HFFc6 (cell line): ENCODE results near the gene PISD. TPM values are rescaled to one million over a fixed set of nuclear protein-coding genes. Genes with fewer than 3 reads are reported as not detected.

Experiments
- DNase-seq: peaks from one replicate; pipeline ENCODE4 v3.0.0-alpha.2; 2018
- H3K27ac Mint-ChIP-seq: 2 replicates; pipeline ENCODE4 v1.8.0; 2020; ENCODE audit warnings: mild to moderate bottlenecking, mixed read lengths
- H3K27me3 Mint-ChIP-seq: 2 replicates; pipeline ENCODE4 v1.8.0; 2021; ENCODE audit warnings: mild to moderate bottlenecking, moderate library complexity, mixed read lengths; ENCODE audit not compliant: insufficient read depth
- H3K36me3 Mint-ChIP-seq: 2 replicates; pipeline ENCODE4 v1.8.0; 2021; ENCODE audit warnings: low read depth, mixed read lengths
- H3K4me1 Mint-ChIP-seq: 2 replicates; pipeline ENCODE4 v1.8.0; 2020; ENCODE audit warnings: low read depth, mixed read lengths
- H3K4me3 Mint-ChIP-seq: 2 replicates; pipeline ENCODE4 v1.8.0; 2020; ENCODE audit warnings: mild to moderate bottlenecking, moderate library complexity, mixed read lengths
- H3K9me3 Mint-ChIP-seq: 2 replicates; pipeline ENCODE4 v1.8.0; 2020; ENCODE audit warnings: mild to moderate bottlenecking, mixed read lengths
- total RNA-seq, 6 experiments: library from RNA; stranded (reverse); fragmentation: NEBNext Ultra II Directional; extraction: Animal tissue kit (Norgen Biotek cat#: 25700); gene quantifications; 2 replicates in 1 of 6; 3 replicates in 5 of 6; pipeline ENCODE4 v1.2.3, GENCODE V29; 2021
- TF ChIP-seq, protein P1 (sequence below): fragments of 200-600 bp; sonication (generic); IDR thresholded peaks from 2 replicates; pipeline ENCODE4 v1.5.0; 2021; ENCODE audit warnings: antibody characterized with exemption, mild to moderate bottlenecking

Gene PISD
- total RNA-seq, 6 experiments from 2014 or later = 38.4 to 47.3 (median 43.3) TPM

DNA sequence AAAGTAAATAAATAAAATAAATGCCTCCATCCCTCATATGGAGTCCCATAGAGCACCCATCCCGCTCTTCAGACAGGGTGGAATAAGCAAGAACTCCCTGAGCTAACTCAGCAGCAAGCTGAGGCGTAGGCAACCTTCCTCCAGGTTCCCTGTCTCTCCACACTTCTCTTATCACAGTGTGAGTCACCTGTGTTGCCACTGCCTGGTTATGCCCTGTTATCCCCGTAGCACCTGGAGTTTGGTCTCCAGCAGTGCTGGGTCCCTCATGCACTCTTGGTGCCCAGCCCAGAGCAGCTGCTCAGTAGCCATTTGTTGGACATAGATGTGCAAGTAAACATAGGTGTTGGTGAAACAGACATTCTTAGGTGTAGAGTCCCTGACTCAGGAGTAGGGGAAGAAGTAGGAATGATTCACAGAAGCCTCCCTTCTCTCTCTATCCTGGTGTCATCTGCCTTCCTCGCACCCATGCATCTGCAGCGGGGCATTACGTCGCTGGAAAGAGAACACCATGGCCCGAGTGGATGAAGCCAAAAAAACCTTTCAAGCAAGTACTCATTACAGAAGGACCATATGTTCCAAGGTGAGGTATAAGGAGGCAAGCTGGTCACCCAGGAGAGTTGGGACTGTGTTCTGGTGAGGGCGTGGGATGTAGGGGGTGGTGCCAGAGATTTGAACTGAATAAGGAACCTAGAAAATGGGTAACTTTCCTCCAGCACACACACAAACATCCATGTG lies 56.0 kb downstream of the PISD start:
- no peak for DNase-seq
- no peaks in the 10 kb centered on the region for H3K36me3 Mint-ChIP-seq
- H3K27me3 Mint-ChIP-seq = peaks cover 1% of the 10 kb centered on the region
- peaks cover 19% of the 10 kb centered on the region for H3K4me1 Mint-ChIP-seq
- TF ChIP-seq, protein P1, sequence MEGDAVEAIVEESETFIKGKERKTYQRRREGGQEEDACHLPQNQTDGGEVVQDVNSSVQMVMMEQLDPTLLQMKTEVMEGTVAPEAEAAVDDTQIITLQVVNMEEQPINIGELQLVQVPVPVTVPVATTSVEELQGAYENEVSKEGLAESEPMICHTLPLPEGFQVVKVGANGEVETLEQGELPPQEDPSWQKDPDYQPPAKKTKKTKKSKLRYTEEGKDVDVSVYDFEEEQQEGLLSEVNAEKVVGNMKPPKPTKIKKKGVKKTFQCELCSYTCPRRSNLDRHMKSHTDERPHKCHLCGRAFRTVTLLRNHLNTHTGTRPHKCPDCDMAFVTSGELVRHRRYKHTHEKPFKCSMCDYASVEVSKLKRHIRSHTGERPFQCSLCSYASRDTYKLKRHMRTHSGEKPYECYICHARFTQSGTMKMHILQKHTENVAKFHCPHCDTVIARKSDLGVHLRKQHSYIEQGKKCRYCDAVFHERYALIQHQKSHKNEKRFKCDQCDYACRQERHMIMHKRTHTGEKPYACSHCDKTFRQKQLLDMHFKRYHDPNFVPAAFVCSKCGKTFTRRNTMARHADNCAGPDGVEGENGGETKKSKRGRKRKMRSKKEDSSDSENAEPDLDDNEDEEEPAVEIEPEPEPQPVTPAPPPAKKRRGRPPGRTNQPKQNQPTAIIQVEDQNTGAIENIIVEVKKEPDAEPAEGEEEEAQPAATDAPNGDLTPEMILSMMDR = no peak
- no peak overlapping the region for H3K27ac Mint-ChIP-seq
- H3K4me3 Mint-ChIP-seq = no peak overlapping the region
- no peaks in the 10 kb centered on the region for H3K9me3 Mint-ChIP-seq

- H3K9me3 Mint-ChIP-seq = no peaks in the 10 kb centered on the region
- TF ChIP-seq, protein P1 = no peak
- peaks cover 29% of the 10 kb centered on the region for H3K4me1 Mint-ChIP-seq
- H3K4me3 Mint-ChIP-seq = no peak overlapping the region
- H3K36me3 Mint-ChIP-seq = no peaks in the 10 kb centered on the region
- no peak overlapping the region for H3K27ac Mint-ChIP-seq
- no peak for DNase-seq
- H3K27me3 Mint-ChIP-seq = peaks cover 3% of the 10 kb centered on the region
Observed at GRCh38 chr22:31604746-31605705, 57.0 kb downstream of the PISD start.

GRCh38 chr22:31604137-31604705 lies 57.8 kb downstream of the PISD start:
- Mint-ChIP-seq H3K4me1 (peaks cover 31% of the 10 kb centered on the region), H3K27me3 (peaks cover 3% of the 10 kb centered on the region), H3K4me3 (no peak overlapping the region), H3K27ac (no peak overlapping the region; the same call in 1 of the 2 replicates), H3K36me3 (no peaks in the 10 kb centered on the region), H3K9me3 (no peaks in the 10 kb centered on the region)
- TF ChIP-seq, protein P1 = no peak
- DNase-seq = no peak

GRCh38 chr22:31603574-31603973 lies 58.4 kb downstream of the PISD start:
- H3K27me3 Mint-ChIP-seq = peaks cover 3% of the 10 kb centered on the region
- peaks cover 31% of the 10 kb centered on the region for H3K4me1 Mint-ChIP-seq
- no peak overlapping the region for H3K4me3 Mint-ChIP-seq
- no peaks in the 10 kb centered on the region for H3K9me3 Mint-ChIP-seq
- TF ChIP-seq, protein P1 = no peak
- H3K36me3 Mint-ChIP-seq = no peaks in the 10 kb centered on the region
- no peak overlapping the region; the same call in 1 of the 2 replicates for H3K27ac Mint-ChIP-seq
- no peak for DNase-seq

GRCh38 chr22:31603081-31603525 lies 58.9 kb downstream of the PISD start:
- no peaks in the 10 kb centered on the region for H3K36me3 Mint-ChIP-seq
- H3K4me1 Mint-ChIP-seq = peaks cover 31% of the 10 kb centered on the region
- H3K4me3 Mint-ChIP-seq = no peak overlapping the region
- TF ChIP-seq, protein P1 = no peak
- H3K9me3 Mint-ChIP-seq = no peaks in the 10 kb centered on the region
- H3K27me3 Mint-ChIP-seq = peaks cover 3% of the 10 kb centered on the region
- no peak for DNase-seq
- H3K27ac Mint-ChIP-seq = peak overlapping the region; percentile 90
